Muscle layer of colon (tissue), 2 donors: Measurements from ENCODE around the gene ISM1.

Source experiments
- H3K27ac ChIP-seq: one replicate; pipeline ENCODE4 v1.7.0; 2013; ENCODE audit warnings: low read depth, mild to moderate bottlenecking, low read length, moderate library complexity
- H3K27me3 ChIP-seq, 2 donors: one replicate each; pipeline ENCODE4 v1.7.0; 2013; ENCODE audit warnings: low read length in 2 of 2, mild to moderate bottlenecking in 2 of 2; ENCODE audit not compliant: insufficient read depth in 2 of 2, control insufficient read depth in 1 of 2
- H3K36me3 ChIP-seq: one replicate; pipeline ENCODE4 v1.7.0; 2013; ENCODE audit warnings: mild to moderate bottlenecking, low read length; ENCODE audit not compliant: insufficient read depth
- H3K4me1 ChIP-seq: one replicate; pipeline ENCODE4 v1.7.0; 2013; ENCODE audit warnings: mild to moderate bottlenecking, low read length; ENCODE audit not compliant: insufficient read depth
- H3K4me3 ChIP-seq, 2 donors: one replicate each; pipeline ENCODE4 v1.7.0; 2013; ENCODE audit warnings: low read length in 2 of 2, low read depth in 1 of 2, mild to moderate bottlenecking in 1 of 2, moderate library complexity in 1 of 2
- H3K9ac ChIP-seq: one replicate; pipeline ENCODE4 v1.7.0; 2013; ENCODE audit warnings: low read length
- H3K9me3 ChIP-seq: one replicate; pipeline ENCODE4 v1.7.0; 2013; ENCODE audit warnings: mild to moderate bottlenecking, low read length
- donor health status: abdominal sarcoma.
- donor health status: Adenocarcinoma of cecum.

The ISM1 gene

GRCh38 chr20:13289031-13289430, 68.0 kb downstream of the ISM1 start:
- no peaks in the 10 kb centered on the region for H3K4me1 ChIP-seq
- no peak overlapping the region for H3K4me3 ChIP-seq
- no peak overlapping the region for H3K9ac ChIP-seq
- no peaks in the 10 kb centered on the region for H3K27me3 ChIP-seq
- H3K9me3 ChIP-seq: no peaks in the 10 kb centered on the region
- no peak overlapping the region for H3K27ac ChIP-seq
- no peaks in the 10 kb centered on the region for H3K36me3 ChIP-seq

DNA sequence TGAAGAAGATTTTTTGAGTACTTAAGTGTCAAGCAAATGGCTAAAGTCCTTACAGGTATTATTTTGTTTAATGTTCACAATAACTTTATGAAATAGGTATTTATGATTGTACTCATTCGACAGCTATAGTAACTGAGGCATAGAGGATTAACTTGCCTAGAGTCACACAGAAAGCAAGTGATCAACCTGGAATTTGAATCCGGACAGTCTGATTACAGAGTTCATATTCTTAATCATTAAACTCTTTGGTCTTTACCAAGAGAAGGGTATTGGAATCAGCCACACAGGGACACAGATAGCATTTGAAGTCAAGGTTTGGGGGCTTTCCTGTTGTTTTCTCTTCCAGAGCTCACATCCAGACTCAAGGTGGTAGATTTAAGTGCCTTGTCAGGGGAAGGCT, 69.7 kb downstream of the ISM1 start:
- no peaks in the 10 kb centered on the region for H3K4me1 ChIP-seq
- no peak overlapping the region for H3K4me3 ChIP-seq
- no peaks in the 10 kb centered on the region for H3K9me3 ChIP-seq
- H3K36me3 ChIP-seq: no peaks in the 10 kb centered on the region
- no peaks in the 10 kb centered on the region for H3K27me3 ChIP-seq
- no peak overlapping the region for H3K27ac ChIP-seq
- H3K9ac ChIP-seq: no peak overlapping the region

- no peaks in the 10 kb centered on the region for H3K27me3 ChIP-seq
- H3K36me3 ChIP-seq: no peaks in the 10 kb centered on the region
- H3K9ac ChIP-seq: no peak overlapping the region
- H3K9me3 ChIP-seq: no peaks in the 10 kb centered on the region
- H3K4me3 ChIP-seq: no peak overlapping the region
- no peaks in the 10 kb centered on the region for H3K4me1 ChIP-seq
- H3K27ac ChIP-seq: no peak overlapping the region
These were observed 70.1 kb downstream of the ISM1 start for GRCh38 chr20:13291157-13291556.

- Histone ChIP-seq H3K4me1 (no peaks in the 10 kb centered on the region), H3K36me3 (no peaks in the 10 kb centered on the region), H3K9me3 (no peaks in the 10 kb centered on the region), H3K27me3 (no peaks in the 10 kb centered on the region), H3K27ac (no peak overlapping the region), H3K9ac (no peak overlapping the region), H3K4me3 (no peak overlapping the region)
These were observed 71.3 kb downstream of the ISM1 start for GRCh38 chr20:13292201-13292885.

DNA sequence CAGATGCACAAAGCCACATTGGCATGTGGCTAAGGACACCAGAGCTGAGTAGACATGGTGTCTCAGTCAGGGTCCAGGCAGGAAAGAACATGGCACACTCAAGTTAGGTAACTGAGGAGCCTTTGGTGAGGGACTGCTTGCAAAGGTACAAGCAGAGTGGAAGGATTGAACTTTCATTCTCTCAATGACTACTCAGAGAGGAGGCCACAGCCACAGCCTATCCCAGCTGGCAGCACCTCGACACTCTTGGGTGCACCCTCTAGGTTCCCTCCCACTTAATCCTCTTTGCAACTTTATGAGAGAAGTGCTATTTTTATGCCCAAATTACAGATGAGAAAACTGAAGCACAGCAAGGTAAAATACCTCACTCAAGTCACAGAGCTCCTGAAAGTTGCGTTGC, 73.4 kb downstream of the ISM1 start:
- no peak overlapping the region for H3K9ac ChIP-seq
- no peaks in the 10 kb centered on the region for H3K9me3 ChIP-seq
- no peaks in the 10 kb centered on the region for H3K36me3 ChIP-seq

GRCh38 chr20:13295637-13296036, 74.6 kb downstream of the ISM1 start:
- H3K9ac ChIP-seq: no peak overlapping the region
- no peaks in the 10 kb centered on the region for H3K9me3 ChIP-seq
- H3K36me3 ChIP-seq: no peaks in the 10 kb centered on the region
- no peaks in the 10 kb centered on the region for H3K27me3 ChIP-seq
- no peak overlapping the region for H3K27ac ChIP-seq
- H3K4me3 ChIP-seq: no peak overlapping the region
- H3K4me1 ChIP-seq: no peaks in the 10 kb centered on the region

More for the DNA sequence above, 73.4 kb downstream of the ISM1 start:
- H3K4me1 ChIP-seq: no peaks in the 10 kb centered on the region
- H3K27ac ChIP-seq: no peak overlapping the region
- H3K27me3 ChIP-seq: no peaks in the 10 kb centered on the region
- no peak overlapping the region for H3K4me3 ChIP-seq

DNA sequence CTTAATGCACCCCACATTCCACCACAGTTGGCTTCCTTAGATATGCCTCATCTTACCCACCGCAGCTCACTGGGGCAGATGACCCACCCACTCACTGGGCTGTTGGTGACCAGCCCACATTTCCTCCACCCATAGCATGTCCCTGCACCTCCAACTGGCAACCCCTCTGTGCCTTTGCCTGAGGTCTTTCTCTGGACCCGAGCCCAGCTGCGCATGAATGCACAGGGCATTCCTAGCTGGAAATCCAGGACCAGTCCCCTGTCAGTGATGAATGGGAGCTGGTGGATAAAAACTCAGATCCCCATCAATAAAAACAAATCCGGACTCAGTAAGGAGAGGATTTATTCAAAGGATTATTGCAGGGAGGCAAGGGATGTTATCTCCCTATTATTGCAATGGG, 75.0 kb downstream of the ISM1 start:
- H3K9me3 ChIP-seq: no peaks in the 10 kb centered on the region
- no peak overlapping the region for H3K9ac ChIP-seq
- H3K27me3 ChIP-seq: no peaks in the 10 kb centered on the region
- no peak overlapping the region for H3K4me3 ChIP-seq
- H3K36me3 ChIP-seq: no peaks in the 10 kb centered on the region
- H3K4me1 ChIP-seq: no peaks in the 10 kb centered on the region
- H3K27ac ChIP-seq: no peak overlapping the region

DNA sequence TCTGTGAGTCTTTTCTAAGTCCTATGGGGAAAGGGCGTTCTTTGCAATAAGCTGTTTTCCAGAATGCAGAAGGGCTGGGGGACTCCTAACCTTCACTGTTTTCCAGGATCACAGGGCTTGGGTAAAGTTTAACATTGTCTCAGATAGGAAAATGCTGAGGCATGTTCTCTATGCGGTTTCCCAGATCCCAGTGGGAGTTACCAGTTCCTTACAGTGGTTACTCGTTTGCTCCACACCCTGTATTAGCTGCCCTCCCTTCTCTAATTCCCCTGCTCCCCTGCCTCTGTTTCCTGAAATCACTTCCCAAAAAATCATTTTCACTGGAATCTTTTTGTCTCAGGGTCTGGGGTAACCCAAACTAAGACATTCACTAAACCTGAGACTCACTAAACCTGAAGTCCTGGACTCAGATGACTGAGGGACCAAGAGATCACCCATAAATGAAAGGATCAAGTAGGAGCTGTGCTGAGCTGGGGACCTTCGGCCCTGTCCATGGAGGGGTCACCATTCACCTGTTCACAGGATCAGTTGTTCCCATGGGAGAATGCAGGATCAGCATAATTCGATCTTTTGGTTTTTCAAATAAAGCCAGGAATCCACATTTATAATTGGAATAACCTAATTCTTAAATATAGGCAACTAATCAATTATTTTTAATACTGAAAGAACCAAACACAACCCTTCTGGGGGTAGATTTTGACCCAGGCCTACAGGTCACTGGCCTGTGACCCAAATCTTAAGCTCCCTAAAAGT, 76.2 kb downstream of the ISM1 start:
- H3K27me3 ChIP-seq: no peaks in the 10 kb centered on the region
- no peak overlapping the region for H3K27ac ChIP-seq
- no peaks in the 10 kb centered on the region for H3K4me1 ChIP-seq
- H3K36me3 ChIP-seq: no peaks in the 10 kb centered on the region
- H3K9ac ChIP-seq: no peak overlapping the region
- no peak overlapping the region for H3K4me3 ChIP-seq
- no peaks in the 10 kb centered on the region for H3K9me3 ChIP-seq

DNA sequence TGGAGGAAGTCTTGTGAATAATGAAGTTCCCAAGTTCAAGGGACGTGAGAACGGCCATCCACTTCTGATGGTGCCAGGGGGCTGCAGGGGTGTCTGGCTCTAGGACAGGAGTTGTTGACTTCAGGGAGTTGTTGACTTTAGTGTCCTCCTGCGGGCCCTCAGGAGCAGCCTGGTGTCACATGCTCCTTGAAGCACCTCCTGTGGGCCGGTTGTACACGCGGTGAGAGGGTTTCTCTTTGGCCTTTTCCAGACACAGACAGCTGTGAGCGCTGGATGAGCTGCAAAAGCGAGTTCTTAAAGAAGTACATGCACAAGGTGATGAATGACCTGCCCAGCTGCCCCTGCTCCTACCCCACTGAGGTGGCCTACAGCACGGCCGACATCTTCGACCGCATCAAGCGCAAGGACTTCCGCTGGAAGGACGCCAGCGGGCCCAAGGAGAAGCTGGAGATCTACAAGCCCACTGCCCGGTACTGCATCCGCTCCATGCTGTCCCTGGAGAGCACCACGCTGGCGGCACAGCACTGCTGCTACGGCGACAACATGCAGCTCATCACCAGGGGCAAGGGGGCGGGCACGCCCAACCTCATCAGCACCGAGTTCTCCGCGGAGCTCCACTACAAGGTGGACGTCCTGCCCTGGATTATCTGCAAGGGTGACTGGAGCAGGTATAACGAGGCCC, 77.8 kb downstream of the ISM1 start:
- no peak overlapping the region for H3K9ac ChIP-seq
- no peak overlapping the region for H3K27ac ChIP-seq
- H3K4me3 ChIP-seq: no peak overlapping the region
- no peaks in the 10 kb centered on the region for H3K9me3 ChIP-seq
- no peaks in the 10 kb centered on the region for H3K4me1 ChIP-seq
- H3K36me3 ChIP-seq: no peaks in the 10 kb centered on the region
- H3K27me3 ChIP-seq: no peaks in the 10 kb centered on the region

- Histone ChIP-seq H3K36me3 (no peaks in the 10 kb centered on the region), H3K9ac (no peak overlapping the region), H3K9me3 (no peaks in the 10 kb centered on the region), H3K27ac (no peak overlapping the region), H3K27me3 (no peaks in the 10 kb centered on the region), H3K4me3 (no peak overlapping the region), H3K4me1 (no peaks in the 10 kb centered on the region)
These were observed 78.3 kb downstream of the ISM1 start for GRCh38 chr20:13299401-13299800.

GRCh38 chr20:13301596-13301995, 80.5 kb downstream of the ISM1 start:
- Histone ChIP-seq H3K36me3 (no peaks in the 10 kb centered on the region), H3K9me3 (no peaks in the 10 kb centered on the region), H3K4me1 (no peaks in the 10 kb centered on the region), H3K4me3 (no peak overlapping the region), H3K27me3 (no peaks in the 10 kb centered on the region), H3K27ac (no peak overlapping the region), H3K9ac (no peak overlapping the region)
